ENCODE results near the gene THRA. TPM values are rescaled to one million over a fixed set of nuclear protein-coding genes. Genes with fewer than 3 reads are reported as not detected.
A peak's percentile ranks its signal among the peaks of the same experiment; 100 is the strongest.

Gene THRA
- total RNA-seq, 2 experiments from 2014 or later, result 12.9 to 13.1 TPM

DNA sequence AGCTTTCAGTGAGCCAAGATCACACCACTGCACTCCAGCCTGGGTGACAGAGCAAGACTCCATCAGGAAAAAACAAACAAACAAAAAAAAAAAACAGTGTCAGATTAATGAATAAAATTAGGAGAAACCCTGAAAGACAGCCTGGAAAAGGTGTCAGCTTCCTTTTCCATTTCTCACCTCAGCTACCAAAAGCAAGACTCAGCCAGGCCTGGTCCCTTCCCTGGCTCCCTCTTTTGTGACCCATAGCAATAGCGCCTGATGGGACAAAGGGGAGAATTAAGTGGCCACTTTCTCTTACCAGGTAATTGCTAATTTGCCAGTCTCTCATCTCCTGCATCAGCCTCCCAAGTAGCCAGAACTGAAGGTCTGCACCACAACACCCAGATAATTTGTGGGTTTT lies 3.9 kb upstream of the THRA start:
- Mint-ChIP-seq H3K27me3 (no peaks in the 10 kb centered on the region), H3K4me1 (peaks cover 18% of the 10 kb centered on the region), H3K27ac (no peak overlapping the region), H3K4me3 (no peak overlapping the region), H3K9me3 (ENCODE audit: low read depth) (no peaks in the 10 kb centered on the region), H3K36me3 (ENCODE audit: low read depth) (peaks cover 2% of the 10 kb centered on the region)
- ATAC-seq, result no peak
- POLR2A ChIA-PET, result interaction anchor here (0.6 kb wide), 1 partner anchor 114 kb away, joined by 4 read pairs; no protein-coding TSS in a partner anchor
- DNase-seq, result no peak
- intact Hi-C loops (cut with DNase I, micrococcal nuclease), result no loop called here
- CTCF ChIA-PET, result interaction anchor here (0.8 to 2.6 kb wide), 4 partner anchors 17 to 55 kb away, joined by 3 to 11 read pairs (median 7); no protein-coding TSS in a partner anchor

DNA sequence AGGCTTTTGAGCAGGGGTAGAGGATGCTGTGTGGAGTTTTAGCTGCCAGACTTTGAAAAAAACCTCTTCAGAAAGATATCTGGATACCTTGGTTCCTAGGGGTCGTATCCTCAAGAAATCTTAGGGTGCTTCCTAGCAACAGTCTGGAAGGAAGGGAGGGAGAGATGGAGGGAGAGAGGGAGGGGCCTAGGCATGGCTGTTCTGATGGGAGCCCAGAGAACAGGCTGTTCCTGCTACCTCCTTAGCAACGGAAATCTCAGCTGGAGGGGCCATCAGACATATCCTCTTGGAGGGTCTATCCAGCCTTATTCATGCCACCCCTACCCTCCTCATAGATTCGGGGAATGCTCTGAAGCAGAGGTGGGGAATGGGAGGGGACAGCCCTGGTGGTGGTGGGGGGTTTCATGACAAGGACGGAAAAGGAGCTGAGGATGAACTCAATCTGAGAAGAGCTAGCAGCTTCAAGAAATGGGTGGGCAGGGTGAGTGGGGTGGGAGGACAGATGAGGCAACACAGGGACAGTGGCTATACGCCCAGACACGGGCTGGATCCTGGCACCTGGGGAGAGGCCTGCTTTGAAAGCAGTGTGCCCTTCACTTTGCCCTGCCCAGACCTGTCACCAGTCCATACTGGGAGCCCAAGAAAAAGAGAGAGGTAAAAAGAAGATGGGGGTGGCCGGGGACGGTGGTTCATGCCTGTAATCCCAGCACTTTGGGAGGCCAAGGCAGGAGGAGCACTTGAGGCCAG lies 2.9 kb upstream of the THRA start:
- no peak overlapping the region for H3K27ac Mint-ChIP-seq
- H3K4me3 Mint-ChIP-seq, result no peak overlapping the region
- DNase-seq (no peak), ATAC-seq (no peak)
- no peaks in the 10 kb centered on the region for H3K36me3 Mint-ChIP-seq (ENCODE audit: low read depth)
- CTCF ChIA-PET, result interaction anchor here (0.9 to 2.6 kb wide), 4 partner anchors 9 to 27 kb away, joined by 3 to 11 read pairs (median 6); no protein-coding TSS in a partner anchor
- no peaks in the 10 kb centered on the region for H3K9me3 Mint-ChIP-seq (ENCODE audit: low read depth)
- POLR2A ChIA-PET, result no interaction called here
- no peaks in the 10 kb centered on the region for H3K27me3 Mint-ChIP-seq
- intact Hi-C loops (cut with DNase I, micrococcal nuclease), result loop anchor here in 1 of 2 experiments (5.0 kb wide), 1 partner anchor 107 kb away; no protein-coding TSS in a partner anchor
- peaks cover 24% of the 10 kb centered on the region for H3K4me1 Mint-ChIP-seq

DNA sequence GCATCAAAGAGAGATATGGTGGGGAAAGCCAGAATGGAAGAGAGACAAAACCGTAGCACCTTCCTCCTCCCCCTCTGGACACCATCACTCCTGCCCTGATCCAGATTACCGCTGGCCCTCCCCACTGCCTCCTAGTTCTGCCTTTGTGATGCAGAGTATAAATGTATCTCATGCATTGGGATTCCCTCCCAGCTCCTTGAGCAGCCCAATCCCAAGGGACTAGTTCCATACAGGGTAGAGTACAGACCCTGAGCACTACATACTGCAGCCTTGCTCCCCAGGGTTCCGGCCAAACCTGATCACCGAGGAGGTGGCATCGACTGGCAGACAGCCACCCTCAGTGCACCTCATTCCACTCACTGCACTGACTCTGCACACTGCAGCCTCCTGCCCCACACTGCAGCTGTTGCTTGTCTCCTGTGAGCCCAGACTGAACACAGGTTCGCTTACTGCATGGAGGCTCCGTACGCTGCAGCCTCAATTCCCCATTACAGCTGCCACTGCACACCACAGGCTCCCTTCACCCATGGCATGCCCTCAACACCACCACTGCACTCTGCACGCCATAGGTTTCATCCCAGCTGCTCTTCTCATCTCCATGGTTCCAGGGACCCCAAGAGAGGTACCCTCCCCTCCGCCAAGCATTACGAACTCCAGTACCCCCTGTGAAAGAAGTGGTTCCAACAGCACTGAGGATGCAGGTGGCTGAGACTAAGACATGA lies 1.7 kb upstream of the THRA start:
- ChIA-PET CTCF (interaction anchor here (0.6 to 6.9 kb wide), 5 partner anchors 8 to 141 kb away, joined by 3 to 85 read pairs (median 4); no protein-coding TSS in a partner anchor), POLR2A (no interaction called here)
- peak overlapping the region; percentile 76 for H3K4me3 Mint-ChIP-seq
- no peak for ATAC-seq
- H3K27me3 Mint-ChIP-seq, result no peaks in the 10 kb centered on the region
- intact Hi-C loops (cut with DNase I, micrococcal nuclease), result loop anchor here in 1 of 2 experiments (5.0 kb wide), 1 partner anchor 106 kb away; no protein-coding TSS in a partner anchor
- no peaks in the 10 kb centered on the region for H3K36me3 Mint-ChIP-seq (ENCODE audit: low read depth)
- no peak for DNase-seq
- H3K27ac Mint-ChIP-seq, result no peak overlapping the region
- no peaks in the 10 kb centered on the region for H3K9me3 Mint-ChIP-seq (ENCODE audit: low read depth)
- peaks cover 31% of the 10 kb centered on the region for H3K4me1 Mint-ChIP-seq

DNA sequence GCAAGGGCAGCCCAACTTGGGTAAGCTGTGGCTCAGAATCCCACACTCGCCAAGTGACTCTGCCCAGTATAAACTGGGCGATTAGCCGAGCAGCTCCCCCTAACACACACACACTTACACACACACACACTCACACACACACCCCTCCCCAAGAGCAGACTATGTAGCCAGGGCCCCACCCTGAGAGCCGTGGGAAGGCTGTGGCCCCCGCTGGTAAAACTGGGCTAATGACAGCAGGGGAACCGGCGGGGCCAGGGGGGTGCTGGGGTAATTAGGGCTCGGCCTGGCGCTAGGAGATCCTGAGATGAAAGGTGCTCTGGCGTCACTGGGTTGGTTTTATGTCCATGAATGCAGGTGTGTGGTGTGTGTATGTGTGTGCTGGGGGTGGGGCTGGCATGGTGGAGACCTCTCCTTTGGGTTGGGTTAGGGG lies 1.1 kb upstream of the THRA start:
- no peak for ATAC-seq
- Mint-ChIP-seq H3K4me3 (peak overlapping the region; percentile 76), H3K4me1 (peaks cover 36% of the 10 kb centered on the region), H3K27me3 (no peaks in the 10 kb centered on the region), H3K9me3 (ENCODE audit: low read depth) (no peaks in the 10 kb centered on the region), H3K36me3 (ENCODE audit: low read depth) (no peaks in the 10 kb centered on the region), H3K27ac (no peak overlapping the region)
- ChIA-PET POLR2A (no interaction called here), CTCF (interaction anchor here (0.5 to 6.9 kb wide), 11 partner anchors 8 to 1126 kb away, joined by 3 to 85 read pairs (median 4); no protein-coding TSS in a partner anchor)
- intact Hi-C loops (cut with DNase I, micrococcal nuclease), result loop anchor here (1.0 to 5.0 kb wide), 4 partner anchors 35 to 106 kb away; no protein-coding TSS in a partner anchor
- no peak for DNase-seq

DNA sequence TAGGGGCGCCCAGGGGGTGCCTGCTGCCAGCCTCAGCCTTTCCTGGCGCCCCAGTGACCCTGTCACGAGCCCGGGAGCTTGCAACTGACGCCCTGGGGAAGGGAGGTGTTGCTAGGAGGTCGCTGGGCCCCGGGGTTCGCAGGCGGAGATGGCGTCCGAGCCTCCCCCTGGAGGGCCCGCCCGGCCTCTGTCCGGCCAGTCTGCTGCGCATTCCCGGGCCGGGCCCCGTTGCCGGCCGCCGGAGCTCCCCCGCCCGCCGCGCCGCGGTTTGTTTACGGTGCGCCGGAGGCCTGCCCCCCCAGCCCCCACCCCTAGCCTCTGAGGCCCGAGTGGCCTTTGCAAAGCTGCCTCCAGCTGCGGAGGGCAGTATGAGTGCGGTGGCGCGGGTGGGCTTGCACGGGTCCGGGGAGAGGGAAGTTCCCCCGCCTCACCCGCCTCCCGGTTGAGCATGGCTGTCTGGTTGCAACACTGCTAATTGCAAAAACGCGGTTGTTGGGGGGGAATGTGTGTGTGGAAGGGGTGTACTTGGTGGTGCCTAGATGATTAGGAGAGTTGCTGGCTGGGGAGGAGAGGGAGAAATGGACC lies 514 bp downstream of the THRA start:
- peak; percentile 50 for DNase-seq
- POLR2A ChIA-PET, result interaction anchor here (0.6 to 2.1 kb wide), 2 partner anchors 10 to 12 kb away, joined by 3 to 6 read pairs; no protein-coding TSS in a partner anchor
- Mint-ChIP-seq H3K4me1 (peaks cover 52% of the 10 kb centered on the region), H3K27me3 (no peaks in the 10 kb centered on the region), H3K4me3 (peak overlapping the region; percentile 77), H3K27ac (peak overlapping the region; percentile 49), H3K9me3 (ENCODE audit: low read depth) (no peaks in the 10 kb centered on the region), H3K36me3 (ENCODE audit: low read depth) (no peaks in the 10 kb centered on the region)
- CTCF ChIA-PET, result interaction anchor here (0.5 to 6.9 kb wide), 7 partner anchors 9 to 228 kb away, joined by 3 to 85 read pairs (median 3); partner anchors contain the start of gene MED24
- peak; percentile 21 for ATAC-seq
- intact Hi-C loops (cut with DNase I, micrococcal nuclease), result loop anchor here (1.0 to 5.0 kb wide), 4 partner anchors 12 to 104 kb away; no protein-coding TSS in a partner anchor

DNA sequence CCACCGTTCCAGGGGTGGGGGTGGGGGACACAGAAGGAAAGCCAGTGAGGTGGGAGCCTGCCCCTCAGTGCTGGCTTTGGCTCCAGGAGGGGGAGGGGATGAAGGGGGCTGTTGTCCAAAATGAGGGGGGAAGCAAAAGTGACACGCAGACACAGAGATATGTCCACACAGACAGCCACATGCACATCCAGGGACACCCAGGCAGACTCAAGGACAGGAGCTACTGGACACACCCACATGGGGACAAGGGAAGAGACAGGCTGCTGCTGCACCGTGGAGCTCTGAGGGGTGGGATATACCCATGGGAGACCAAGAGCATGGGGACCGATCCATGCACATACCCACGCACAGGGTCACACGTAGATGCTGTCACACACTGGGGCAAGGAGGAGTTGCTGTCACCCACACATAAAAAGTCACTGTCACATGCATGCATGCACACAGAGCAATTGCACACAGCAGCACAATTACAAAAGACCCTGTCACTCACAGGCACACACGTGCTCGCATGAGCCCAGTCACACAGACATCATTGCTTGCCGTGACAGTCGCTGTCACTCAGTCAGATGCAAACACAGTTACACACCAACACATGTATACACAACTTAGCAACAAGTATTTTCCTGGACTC lies 1.3 kb downstream of the THRA start:
- Mint-ChIP-seq H3K9me3 (ENCODE audit: low read depth) (no peaks in the 10 kb centered on the region), H3K4me3 (peak overlapping the region; percentile 77), H3K27ac (peak overlapping the region; percentile 5), H3K4me1 (peaks cover 59% of the 10 kb centered on the region), H3K27me3 (no peaks in the 10 kb centered on the region), H3K36me3 (ENCODE audit: low read depth) (no peaks in the 10 kb centered on the region)
- CTCF ChIA-PET, result interaction anchor here (0.5 to 6.9 kb wide), 7 partner anchors 10 to 60 kb away, joined by 3 to 85 read pairs (median 7); partner anchors contain the start of gene MED24
- peak; percentile 37 for ATAC-seq
- POLR2A ChIA-PET, result interaction anchor here (2.1 kb wide), 1 partner anchor 11 kb away, joined by 6 read pairs; no protein-coding TSS in a partner anchor
- peak; percentile 54 for DNase-seq
- intact Hi-C loops (cut with DNase I, micrococcal nuclease), result loop anchor here (1.0 to 5.0 kb wide), 4 partner anchors 11 to 103 kb away; no protein-coding TSS in a partner anchor

DNA sequence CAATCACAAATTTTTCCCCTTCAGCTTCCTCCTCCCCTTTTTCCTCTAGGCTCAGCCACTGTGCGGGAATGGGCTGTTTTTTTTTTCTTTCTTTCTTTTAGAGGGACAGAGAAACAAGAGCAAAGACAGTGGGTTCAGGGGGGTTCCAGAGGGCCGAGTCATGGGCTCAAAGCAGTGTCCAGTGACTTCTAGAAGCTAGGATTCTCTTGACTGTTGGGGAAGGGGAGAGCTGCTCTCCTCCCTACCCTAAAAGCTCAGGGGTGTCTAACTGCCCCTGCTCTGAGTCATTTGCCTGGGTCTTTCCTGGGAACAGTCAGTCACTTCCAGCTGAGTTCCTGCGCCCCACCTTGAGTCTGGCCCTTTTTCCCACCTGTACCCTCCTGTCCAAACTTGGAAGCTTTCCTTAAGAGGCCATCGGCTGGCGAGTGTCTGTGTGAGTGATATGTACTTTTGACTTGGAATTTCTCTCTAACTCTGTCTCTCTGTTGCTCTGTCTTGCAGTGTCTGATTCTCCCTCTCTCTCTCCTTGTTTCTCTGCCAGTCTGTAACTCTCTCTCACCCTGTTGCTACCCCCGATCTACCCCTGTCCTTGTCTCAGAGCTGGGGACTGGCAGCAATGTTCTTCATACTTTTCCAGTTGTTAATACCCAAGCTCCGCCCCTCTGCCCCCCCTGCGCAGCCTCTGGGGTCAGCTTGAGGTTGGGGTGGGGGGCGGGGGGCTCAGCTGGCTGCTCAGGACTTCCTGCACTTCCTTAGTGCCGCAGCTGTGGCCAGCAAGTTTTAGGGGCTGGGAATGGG lies 2.4 kb downstream of the THRA start:
- Mint-ChIP-seq H3K4me1 (peaks cover 71% of the 10 kb centered on the region), H3K27ac (peak overlapping the region; percentile 44), H3K4me3 (peak overlapping the region; percentile 77), H3K9me3 (ENCODE audit: low read depth) (no peaks in the 10 kb centered on the region), H3K27me3 (no peaks in the 10 kb centered on the region), H3K36me3 (ENCODE audit: low read depth) (no peaks in the 10 kb centered on the region)
- POLR2A ChIA-PET, result interaction anchor here (0.5 to 2.1 kb wide), 3 partner anchors 10 to 85 kb away, joined by 3 to 6 read pairs (median 3); partner anchors contain the start of genes MED24 and PSMD3
- DNase-seq, result no peak
- intact Hi-C loops (cut with DNase I, micrococcal nuclease), result loop anchor here in 1 of 2 experiments (5.0 kb wide), 1 partner anchor 102 kb away; no protein-coding TSS in a partner anchor
- CTCF ChIA-PET, result interaction anchor here (0.5 to 6.9 kb wide), 13 partner anchors 9 to 498 kb away, joined by 3 to 85 read pairs (median 3); partner anchors contain the start of gene MED24
- ATAC-seq, result no peak

DNA sequence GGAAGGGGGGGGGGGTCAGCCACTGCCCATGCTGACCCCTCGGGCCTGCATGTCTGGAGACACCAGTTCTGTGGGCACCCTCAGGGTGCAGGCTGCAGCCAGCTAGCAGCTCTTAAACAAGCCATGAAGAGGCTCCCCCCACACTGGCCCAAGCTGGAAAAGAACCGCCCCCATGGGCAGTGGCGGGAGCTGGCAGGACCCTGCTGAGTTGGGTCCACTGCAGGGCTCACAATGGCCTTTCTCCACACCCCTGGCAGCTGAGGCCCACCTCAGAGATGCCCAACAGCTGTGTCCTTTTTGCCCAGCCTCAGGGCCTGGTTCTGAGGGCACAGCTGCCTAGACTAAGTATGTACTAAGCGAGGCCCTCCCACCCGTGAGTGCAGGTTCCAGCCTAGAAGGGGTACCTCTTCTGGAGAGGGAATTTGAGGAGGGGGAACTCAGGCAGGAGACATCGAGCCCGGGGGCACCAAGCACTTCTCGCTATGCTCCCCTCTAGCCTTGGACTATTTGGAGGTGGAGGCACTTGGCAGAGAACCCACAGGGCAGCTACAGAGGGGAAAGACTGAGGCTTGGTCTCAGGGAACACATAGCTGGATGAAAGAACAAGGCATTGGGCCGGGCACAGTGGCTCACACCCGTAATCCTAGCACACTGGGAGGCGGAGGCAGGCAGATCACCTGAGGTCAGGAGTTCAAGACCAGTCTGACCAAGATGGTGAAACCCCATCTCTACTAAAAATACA lies 3.2 kb downstream of the THRA start:
- no peaks in the 10 kb centered on the region for H3K27me3 Mint-ChIP-seq
- no peaks in the 10 kb centered on the region for H3K9me3 Mint-ChIP-seq (ENCODE audit: low read depth)
- H3K4me1 Mint-ChIP-seq, result peaks cover 78% of the 10 kb centered on the region
- no peaks in the 10 kb centered on the region for H3K36me3 Mint-ChIP-seq (ENCODE audit: low read depth)
- intact Hi-C loops (cut with DNase I, micrococcal nuclease), result no loop called here
- ChIA-PET CTCF (interaction anchor here (0.5 to 6.9 kb wide), 16 partner anchors 9 to 497 kb away, joined by 3 to 85 read pairs (median 4); partner anchors contain the start of genes CASC3 and MED24), POLR2A (interaction anchor here (0.6 to 1.6 kb wide), 2 partner anchors 12 to 172 kb away, joined by 3 read pairs; partner anchors contain the start of gene MED24)
- H3K4me3 Mint-ChIP-seq, result no peak overlapping the region
- ATAC-seq, result no peak
- H3K27ac Mint-ChIP-seq, result no peak overlapping the region
- DNase-seq, result no peak

DNA sequence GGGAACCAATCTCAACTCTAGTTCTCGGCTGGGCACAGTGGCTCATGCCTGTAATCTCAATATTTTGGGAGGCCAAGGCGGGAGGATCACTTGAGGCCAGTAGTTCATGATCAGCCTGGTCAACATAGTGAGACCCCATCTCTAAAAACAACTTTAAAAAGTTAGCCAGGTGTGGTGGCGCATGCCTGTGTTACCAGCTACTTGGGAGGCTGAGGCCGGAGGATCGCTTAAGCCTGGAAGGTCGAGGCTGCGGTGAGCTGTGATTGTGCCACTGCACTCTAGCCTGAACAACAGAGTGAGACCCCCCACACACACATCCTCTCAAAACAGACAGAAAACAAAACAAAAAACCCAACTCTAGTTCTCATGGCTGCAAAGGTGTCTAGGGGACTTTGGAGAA lies 4.9 kb downstream of the THRA start:
- no peaks in the 10 kb centered on the region for H3K27me3 Mint-ChIP-seq
- ChIA-PET POLR2A (no interaction called here), CTCF (interaction anchor here (0.9 to 6.9 kb wide), 5 partner anchors 7 to 46 kb away, joined by 3 to 85 read pairs (median 4); no protein-coding TSS in a partner anchor)
- peak overlapping the region; percentile 73 for H3K4me3 Mint-ChIP-seq
- no peaks in the 10 kb centered on the region for H3K9me3 Mint-ChIP-seq (ENCODE audit: low read depth)
- DNase-seq (no peak), ATAC-seq (no peak)
- H3K4me1 Mint-ChIP-seq, result peaks cover 75% of the 10 kb centered on the region
- H3K36me3 Mint-ChIP-seq (ENCODE audit: low read depth), result no peaks in the 10 kb centered on the region
- intact Hi-C loops (cut with DNase I, micrococcal nuclease), result no loop called here
- H3K27ac Mint-ChIP-seq, result peak overlapping the region; percentile 96
